Lower leg skin (tissue), 3 donors: ENCODE data around the gene MAP1S.

Source experiments
- POLR2A ChIP-seq, 2 donors: fragments of 450-650 bp; IDR thresholded peaks; one replicate each; pipeline ENCODE4 v1.6.1; 2016 to 2017; ENCODE audit warnings: antibody characterized with exemption in 2 of 2, mild to moderate bottlenecking in 1 of 2, moderate library complexity in 1 of 2
- TF ChIP-seq, protein P1 (sequence below), 3 donors: fragments of 450-650 bp; IDR thresholded peaks; one replicate each; pipeline ENCODE4 v1.5.1; 2016; ENCODE audit warnings: antibody characterized with exemption in 3 of 3, mild to moderate bottlenecking in 3 of 3, moderate library complexity in 2 of 3

DNA sequence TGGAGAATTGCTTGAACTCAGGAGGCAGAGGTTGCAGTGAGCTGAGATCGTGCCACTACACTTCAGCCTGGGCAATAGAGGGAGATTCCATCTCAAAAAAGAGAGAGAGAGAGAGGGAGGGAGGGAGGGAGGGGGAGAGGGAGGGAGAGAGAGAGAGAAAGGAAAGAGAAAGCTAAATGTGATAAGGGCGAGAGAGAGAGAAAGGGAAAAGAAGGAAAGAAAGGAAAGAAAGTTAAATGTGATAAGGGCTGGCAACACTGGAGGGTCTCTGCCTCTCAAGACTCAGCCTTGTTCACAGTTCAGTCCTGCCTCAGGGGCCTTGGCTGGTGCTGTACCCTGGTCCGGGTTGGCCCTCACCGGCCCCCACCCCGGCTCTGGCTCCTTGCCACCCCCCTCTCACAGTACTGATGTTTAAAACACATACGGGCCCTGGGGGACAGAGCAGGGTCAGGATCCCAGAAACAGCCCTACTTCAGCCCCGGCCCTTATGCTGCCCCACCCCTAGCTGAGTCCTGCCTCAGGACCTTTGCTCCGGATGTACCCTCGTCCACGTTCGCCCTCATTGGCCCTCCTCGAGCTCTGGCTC lies 3.5 kb downstream of the MAP1S start:
- TF ChIP-seq, protein P1, sequence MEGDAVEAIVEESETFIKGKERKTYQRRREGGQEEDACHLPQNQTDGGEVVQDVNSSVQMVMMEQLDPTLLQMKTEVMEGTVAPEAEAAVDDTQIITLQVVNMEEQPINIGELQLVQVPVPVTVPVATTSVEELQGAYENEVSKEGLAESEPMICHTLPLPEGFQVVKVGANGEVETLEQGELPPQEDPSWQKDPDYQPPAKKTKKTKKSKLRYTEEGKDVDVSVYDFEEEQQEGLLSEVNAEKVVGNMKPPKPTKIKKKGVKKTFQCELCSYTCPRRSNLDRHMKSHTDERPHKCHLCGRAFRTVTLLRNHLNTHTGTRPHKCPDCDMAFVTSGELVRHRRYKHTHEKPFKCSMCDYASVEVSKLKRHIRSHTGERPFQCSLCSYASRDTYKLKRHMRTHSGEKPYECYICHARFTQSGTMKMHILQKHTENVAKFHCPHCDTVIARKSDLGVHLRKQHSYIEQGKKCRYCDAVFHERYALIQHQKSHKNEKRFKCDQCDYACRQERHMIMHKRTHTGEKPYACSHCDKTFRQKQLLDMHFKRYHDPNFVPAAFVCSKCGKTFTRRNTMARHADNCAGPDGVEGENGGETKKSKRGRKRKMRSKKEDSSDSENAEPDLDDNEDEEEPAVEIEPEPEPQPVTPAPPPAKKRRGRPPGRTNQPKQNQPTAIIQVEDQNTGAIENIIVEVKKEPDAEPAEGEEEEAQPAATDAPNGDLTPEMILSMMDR (IDR thresholded peaks at IDR 0.05) = no peak
- TF ChIP-seq POLR2A (IDR thresholded peaks at IDR 0.05) = no peak
